H7 (cell line): ENCODE data around the gene ANKRD44. TPM values are rescaled to one million over a fixed set of nuclear protein-coding genes. Genes with fewer than 3 reads are reported as not detected.
"Not testable (repeated sequence)": the region's sequence is repeated elsewhere in the genome, so short reads cannot be mapped to it uniquely, and the experiment has no call there.

ENCODE experiments used
- DNase-seq: peaks from one replicate; pipeline ENCODE4 v3.0.0; 2012
- H3K27me3 ChIP-seq: 2 replicates; pipeline ENCODE4 v1.6.0; 2011; ENCODE audit warnings: mild to moderate bottlenecking, low read length; ENCODE audit not compliant: control insufficient read depth, insufficient read depth
- H3K36me3 ChIP-seq: replicated peaks from 2 replicates; pipeline ENCODE4 v1.5.1; 2011; ENCODE audit warnings: low read length; ENCODE audit not compliant: control insufficient read depth, insufficient read depth
- H3K4me3 ChIP-seq: 2 replicates; pipeline ENCODE4 v1.5.1; 2011; ENCODE audit warnings: low read depth, mild to moderate bottlenecking, control low read depth, low read length, moderate library complexity; ENCODE audit not compliant: insufficient read depth
- total RNA-seq: library from RNA; depleted of rRNA; stranded (reverse); fragments of >200 nt; shearing (Covaris generic); gene quantifications from 2 replicates; pipeline ENCODE4 v1.2.3, GENCODE V29; 2014

Gene ANKRD44
- total RNA-seq, 1 experiment from 2014 or later = 0.76 TPM

DNA sequence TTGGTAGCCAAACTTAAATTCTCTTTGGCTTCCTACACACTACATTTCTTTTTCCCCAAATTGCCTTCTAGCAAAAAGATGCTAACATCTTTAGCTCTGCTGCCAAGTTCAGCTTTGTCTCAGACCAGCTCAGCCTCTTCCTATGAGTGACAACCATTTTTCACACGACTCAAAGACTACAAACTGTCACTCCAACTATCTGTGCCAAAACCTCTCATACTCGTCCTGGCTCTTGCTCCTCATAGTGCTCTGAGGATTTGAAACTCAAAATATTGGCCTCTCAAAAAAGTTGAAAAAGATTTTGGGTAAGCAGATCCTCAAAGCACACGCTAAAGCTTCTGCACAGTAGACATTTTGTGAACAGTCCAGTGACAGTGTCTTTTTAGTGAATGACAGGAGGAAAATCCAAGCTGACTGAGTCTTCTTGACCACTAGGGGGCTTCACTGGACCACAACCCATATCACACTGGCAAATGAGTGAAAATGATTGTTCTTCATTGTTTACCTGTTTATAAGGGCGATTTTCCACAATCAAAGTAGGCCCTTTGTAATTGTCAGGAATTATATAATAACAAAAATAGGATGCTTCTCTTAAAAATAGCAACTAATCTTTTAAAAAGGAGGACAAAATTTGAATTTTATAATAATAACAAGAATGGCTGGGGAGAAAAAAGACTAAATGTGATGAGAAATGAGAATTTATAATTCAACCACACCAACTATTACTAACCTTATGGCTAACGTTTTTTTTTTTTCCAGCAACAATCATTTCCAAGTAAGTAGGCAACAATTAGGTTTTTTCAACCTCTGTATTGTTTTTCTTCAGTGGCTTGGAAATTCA lies 298.6 kb downstream of the ANKRD44 start:
- H3K36me3 ChIP-seq = no peaks in the 10 kb centered on the region
- peak; percentile 57 for DNase-seq
- no peak overlapping the region for H3K4me3 ChIP-seq
- H3K27me3 ChIP-seq = no peaks in the 10 kb centered on the region

DNA sequence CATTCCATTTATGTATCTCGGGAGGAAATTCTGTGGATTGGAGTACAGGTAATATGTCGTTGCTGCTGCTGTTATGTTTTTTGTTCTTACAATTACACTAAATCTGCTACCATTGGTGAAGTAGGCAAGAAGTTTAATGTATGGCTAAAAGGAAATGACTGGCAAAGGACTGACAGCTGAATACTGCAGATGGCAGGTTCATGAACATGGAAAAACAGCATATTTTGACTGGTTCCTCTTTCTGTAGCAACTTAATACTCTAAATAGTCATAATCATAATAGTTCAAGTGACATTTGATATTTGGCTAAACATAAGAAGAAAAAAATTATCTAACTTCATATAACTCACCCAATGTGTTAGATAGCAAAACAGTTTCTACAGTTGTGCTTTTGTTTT lies 299.6 kb downstream of the ANKRD44 start:
- no peak overlapping the region for H3K4me3 ChIP-seq
- H3K36me3 ChIP-seq = no peaks in the 10 kb centered on the region
- DNase-seq = no peak
- no peaks in the 10 kb centered on the region for H3K27me3 ChIP-seq

DNA sequence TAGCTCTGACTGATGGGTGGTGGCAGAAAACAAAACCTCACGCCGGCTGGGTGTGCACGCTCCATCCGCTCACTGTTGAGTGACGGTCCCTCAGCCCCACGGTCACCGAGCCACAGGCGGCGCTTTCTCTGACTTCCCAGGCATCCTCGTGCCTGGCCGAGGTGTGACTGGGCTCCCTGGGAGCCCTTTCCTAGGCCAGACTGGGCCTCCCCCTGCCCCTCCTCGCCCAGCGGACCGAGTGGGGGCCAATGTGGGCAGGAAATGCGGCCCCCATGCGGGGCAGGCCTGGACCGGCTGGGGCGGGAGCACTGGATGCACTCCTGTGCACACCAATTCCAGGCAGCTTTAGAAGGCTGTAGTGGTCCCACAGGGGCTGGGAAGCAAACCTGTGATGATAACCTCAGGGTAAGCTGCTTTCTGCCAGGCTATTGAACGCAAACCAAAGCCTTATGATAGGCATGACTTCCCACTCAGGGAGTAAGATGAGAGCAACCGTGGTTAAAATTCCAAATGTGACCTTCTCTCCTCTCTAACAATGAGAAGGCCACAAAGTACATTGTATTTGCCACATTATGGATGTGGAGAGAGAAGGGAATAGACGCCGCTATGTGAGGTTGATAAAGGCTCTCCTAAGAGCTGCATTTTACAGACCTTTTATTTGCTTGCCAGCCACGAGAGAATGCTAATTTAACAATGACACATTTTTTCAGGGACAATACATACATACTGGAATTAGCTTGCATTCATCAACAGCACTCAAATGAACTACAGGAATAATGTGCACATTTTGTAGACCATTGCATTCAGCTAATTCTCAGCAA lies 300.2 kb downstream of the ANKRD44 start:
- DNase-seq = peak; percentile 36
- no peaks in the 10 kb centered on the region for H3K36me3 ChIP-seq
- H3K4me3 ChIP-seq = no peak overlapping the region
- no peaks in the 10 kb centered on the region for H3K27me3 ChIP-seq

DNA sequence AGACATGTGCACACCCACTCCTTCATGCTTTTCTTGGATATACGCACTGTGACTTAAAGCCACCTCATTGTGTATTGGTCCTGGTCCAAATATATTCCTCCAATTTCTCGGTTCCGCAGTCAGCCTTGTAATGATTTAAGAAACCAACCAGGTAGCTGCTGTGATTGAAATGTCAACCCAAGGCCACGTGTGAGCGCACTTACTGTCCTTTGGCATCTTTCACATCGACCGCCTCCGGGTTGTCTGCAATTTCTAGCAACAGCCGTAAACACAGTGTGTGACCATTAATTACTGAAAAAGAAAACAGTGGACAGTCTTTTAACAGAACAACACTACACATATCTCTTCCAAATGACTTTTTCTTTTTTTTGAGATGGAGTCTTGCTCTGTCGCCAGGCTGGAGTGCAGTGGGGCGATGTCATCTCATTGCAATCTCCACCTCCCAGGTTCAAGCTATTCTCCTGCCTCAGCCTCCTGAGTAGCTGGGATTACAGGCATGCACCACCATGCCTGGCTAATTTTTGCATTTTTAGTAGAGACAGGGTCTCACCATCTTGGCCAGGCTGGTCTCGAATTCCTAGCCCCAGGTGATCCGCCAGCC lies 301.7 kb downstream of the ANKRD44 start:
- not testable (repeated sequence) for H3K27me3 ChIP-seq, DNase-seq, H3K36me3 ChIP-seq, H3K4me3 ChIP-seq

DNA sequence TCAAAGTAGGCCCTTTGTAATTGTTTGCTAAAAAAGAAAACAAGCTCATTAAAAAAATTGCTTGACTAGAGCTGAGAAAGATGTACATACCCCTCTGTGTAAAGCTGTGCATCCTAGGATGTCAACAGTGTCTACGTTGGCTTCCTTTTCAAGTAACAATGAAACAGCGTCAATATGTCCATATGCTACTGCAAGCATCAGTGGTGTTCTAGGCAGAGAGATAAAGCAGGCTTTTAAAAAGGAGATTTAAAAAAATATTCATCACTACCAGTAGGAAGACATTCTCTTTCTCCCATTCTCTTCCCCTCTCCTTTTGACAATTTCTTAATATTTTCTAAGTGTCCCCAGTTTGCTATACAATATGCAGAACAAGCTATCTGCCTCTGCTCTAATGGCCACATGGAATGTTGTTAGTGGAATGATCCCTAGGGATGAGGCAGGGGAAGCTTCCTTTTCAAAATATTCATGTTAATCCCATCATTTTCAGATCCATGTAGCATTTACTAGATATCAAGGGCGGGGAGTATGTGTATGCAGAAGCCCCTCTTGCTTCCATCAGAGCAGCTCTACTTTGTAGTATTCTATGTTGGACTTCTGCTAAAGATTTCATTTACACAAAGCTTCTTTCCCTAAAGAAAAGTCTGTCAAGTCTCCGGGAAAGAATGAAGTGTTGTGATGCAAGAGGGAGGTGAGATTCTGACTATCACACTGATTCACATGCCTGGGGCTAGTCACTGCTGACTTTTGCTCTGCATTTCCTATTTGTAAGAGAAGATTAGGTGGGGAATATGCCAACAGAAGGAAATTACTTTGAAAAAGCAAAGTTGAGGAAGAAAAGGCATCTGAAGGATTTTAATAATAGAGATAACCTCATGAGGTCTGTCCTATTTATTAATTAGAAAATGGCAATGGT lies 302.6 kb downstream of the ANKRD44 start:
- H3K4me3 ChIP-seq = no peak overlapping the region
- no peak for DNase-seq
- H3K27me3 ChIP-seq = no peaks in the 10 kb centered on the region
- no peaks in the 10 kb centered on the region for H3K36me3 ChIP-seq

DNA sequence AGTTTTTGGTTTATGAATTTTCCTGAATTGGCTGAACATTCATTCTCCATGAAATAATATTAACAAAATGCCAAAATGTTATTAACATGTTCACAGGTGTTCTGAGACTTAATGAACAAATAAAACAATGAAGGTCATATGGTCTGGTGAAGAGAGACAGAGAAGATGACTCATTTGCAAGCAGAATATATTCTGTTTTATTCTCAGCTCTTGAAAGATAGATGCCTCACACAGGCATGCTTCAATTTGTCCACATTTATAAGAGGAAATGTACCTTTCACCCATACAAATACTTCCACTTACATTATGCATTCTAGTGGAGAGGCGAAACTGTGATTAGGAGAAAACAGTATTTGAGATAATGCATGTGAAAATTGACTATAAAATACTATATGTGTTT lies 308.7 kb downstream of the ANKRD44 start:
- no peak for DNase-seq
- no peak overlapping the region for H3K4me3 ChIP-seq
- no peaks in the 10 kb centered on the region for H3K27me3 ChIP-seq
- no peaks in the 10 kb centered on the region for H3K36me3 ChIP-seq

DNA sequence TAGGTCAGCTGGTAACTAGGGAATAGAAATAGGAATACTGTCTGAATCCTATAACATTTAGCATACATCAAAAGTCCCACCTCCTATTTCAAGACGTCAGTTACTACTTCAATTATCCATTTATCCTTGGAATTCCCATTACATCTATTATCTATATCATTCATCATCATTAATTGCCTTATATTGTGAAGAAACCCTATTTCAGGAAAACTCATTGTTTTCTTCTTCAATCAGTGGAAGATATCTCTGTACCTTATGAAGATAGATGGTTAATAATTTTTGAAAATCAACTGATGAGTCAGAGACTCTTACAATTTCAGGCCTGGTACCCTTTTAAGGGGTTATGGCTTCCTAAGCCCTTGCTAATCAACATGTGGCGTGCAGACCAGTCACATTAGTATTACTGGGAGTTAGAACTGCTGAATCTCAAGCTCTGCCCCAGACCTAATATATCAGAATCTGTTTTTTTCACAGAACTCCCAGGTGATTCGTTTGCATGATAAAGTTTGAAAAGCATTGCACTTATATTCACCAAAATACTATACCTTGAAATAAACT lies 314.7 kb downstream of the ANKRD44 start:
- Histone ChIP-seq H3K4me3 (no peak overlapping the region), H3K27me3 (no peaks in the 10 kb centered on the region), H3K36me3 (no peaks in the 10 kb centered on the region)
- no peak for DNase-seq

DNA sequence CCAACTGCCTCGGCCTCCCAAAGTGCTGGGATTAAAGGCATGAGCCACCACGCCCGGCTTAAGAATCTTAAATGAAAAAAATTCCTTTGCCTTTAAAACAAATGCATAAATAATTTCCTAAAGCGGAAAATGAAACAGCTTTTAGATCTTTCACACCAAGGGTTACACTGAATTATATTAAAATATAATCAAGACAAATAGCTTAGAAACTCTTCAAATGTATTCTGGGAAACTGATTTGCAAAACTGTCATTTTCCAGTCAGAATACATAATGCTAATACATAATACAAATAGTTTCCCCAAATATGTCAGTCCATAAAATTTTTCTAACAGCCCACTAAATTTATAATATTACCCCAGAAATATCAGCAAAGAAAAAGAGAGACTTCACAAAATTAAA lies 315.8 kb downstream of the ANKRD44 start:
- Histone ChIP-seq H3K4me3 (no peak overlapping the region), H3K36me3 (no peaks in the 10 kb centered on the region), H3K27me3 (no peaks in the 10 kb centered on the region)
- no peak for DNase-seq

DNA sequence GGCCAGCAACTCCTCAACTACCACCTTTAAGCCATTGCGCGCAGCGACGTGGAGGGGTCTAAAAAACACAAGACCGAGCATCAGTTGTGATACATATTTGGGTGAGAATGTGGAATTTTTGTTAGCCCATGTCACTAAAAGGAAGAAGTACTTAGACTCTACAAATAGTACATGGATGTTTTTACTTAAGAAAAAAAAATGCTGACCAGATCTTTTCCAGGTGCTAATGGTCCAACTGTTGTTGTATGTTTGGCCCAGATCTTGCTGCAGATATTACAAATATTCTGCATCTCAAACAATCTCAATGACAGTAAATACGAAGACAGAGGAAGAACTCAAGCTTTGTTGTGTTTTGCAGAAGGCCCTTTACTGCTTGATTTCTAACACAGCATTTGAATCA lies 317.0 kb downstream of the ANKRD44 start:
- no peak for DNase-seq
- no peaks in the 10 kb centered on the region for H3K27me3 ChIP-seq
- no peak overlapping the region for H3K4me3 ChIP-seq
- H3K36me3 ChIP-seq = no peaks in the 10 kb centered on the region

DNA sequence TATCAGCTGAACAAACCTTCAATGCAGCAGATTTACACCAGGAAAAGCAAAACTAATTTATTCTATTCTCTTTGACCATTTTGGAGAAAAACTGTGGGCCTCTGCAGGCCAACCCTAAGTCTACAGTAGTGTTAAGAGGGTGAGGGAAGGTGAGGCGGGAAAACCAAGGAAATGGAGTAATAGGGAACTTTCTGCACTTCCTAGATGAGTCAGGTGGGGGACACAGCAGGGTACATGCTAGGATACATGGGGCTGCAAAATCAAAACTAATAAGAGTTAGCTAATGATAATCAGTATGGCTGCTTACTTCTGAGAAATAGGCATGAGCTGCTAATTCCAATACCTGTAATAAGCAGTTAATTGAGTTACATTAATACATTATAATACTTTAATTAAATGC lies 318.1 kb downstream of the ANKRD44 start:
- H3K4me3 ChIP-seq = no peak overlapping the region
- H3K36me3 ChIP-seq = no peaks in the 10 kb centered on the region
- H3K27me3 ChIP-seq = no peaks in the 10 kb centered on the region
- DNase-seq = no peak

DNA sequence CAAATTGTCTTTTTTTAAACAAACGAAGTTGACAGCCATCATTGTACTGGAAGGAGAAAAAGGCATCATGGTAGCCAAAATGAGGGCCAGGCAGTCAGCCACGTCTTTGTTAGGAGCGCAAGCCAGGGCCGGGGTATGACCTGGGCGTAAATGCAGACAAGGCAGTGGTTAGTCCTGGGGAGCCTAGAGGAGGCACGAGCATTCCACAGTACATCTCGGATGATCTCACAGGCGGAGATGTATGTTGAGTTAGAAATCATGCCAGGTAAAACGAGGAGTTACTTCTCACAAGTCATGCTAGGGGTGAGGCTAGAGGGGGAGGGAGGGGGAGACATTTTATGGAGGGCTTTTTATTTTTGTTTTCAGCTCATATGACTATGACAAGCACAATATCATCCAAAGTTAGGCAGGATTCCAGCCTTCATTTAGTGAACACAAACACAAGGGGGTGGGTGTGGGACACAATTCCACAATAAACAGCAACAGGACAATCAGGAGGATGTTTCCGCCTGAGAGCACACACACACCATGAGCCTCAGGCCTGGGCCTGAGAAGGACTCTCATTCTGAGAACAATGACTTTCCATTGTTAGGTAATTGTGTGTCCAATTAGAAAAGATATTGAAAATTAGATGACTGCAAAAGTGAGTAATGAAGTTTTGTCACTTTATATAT lies 319.7 kb downstream of the ANKRD44 start:
- Histone ChIP-seq H3K36me3 (no peaks in the 10 kb centered on the region), H3K27me3 (no peaks in the 10 kb centered on the region), H3K4me3 (no peak overlapping the region)
- DNase-seq = no peak

DNA sequence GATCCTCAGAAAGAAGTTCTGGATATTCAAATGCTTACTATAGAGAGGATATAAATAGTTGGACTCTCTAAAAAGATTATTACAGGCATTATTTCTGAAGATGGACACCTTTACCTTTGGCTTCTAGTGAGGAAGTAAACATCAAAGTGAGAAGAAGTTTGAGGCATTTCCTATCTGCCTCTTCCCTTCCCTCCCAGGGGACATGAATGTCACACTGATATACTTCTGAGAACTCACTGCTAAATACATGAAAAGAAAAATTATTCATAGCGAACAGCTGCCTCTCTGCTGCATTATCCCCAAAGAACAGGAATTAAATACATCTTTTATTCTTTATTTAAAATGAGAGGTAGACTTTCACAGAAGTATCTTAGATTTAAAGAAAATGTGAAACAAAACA lies 320.5 kb downstream of the ANKRD44 start:
- no peaks in the 10 kb centered on the region for H3K27me3 ChIP-seq
- H3K36me3 ChIP-seq = no peaks in the 10 kb centered on the region
- H3K4me3 ChIP-seq = no peak overlapping the region
- no peak for DNase-seq

DNA sequence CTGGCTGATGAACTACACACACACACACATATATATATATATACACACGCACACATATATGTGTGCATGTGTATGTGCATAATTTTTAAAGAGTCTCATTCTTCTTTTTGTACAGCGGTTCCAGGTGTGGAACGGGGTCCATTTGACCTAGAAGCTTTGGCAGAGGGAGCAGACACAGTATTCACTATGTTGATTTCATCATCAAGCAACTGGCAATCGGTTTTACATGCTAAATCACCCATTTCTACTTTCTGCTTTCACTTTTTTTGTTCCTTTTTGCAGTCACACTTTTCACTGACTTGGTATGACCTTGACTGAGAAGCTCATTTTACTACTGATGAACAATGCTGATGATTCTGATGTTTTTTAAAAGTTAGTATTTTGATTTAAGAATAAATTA lies 321.1 kb downstream of the ANKRD44 start:
- H3K4me3 ChIP-seq = no peak overlapping the region
- H3K36me3 ChIP-seq = no peaks in the 10 kb centered on the region
- H3K27me3 ChIP-seq = no peaks in the 10 kb centered on the region
- no peak for DNase-seq
